WTC11 (cell line): ENCODE results near the gene EFHD2. TPM values are rescaled to one million over a fixed set of nuclear protein-coding genes. Genes with fewer than 3 reads are reported as not detected.

Source experiments
- ATAC-seq: fragments of 200-7000 bp; cut with Tn5 transposase; 2 replicates; pipeline ENCODE4 v1.10.0; 2021; ENCODE audit warnings: mild to moderate bottlenecking, moderate library complexity
- CTCF ChIA-PET: fragments of 300-600 bp; sonication (Branson Sonifier 250); formaldehyde crosslinking; loops from one replicate; lab custom pipeline; 2021; ENCODE audit warnings: antibody characterized with exemption; lab: Charles Lee
- POLR2A ChIA-PET: fragments of 350-600 bp; sonication (Branson Sonifier 250); formaldehyde crosslinking; loops from one replicate; lab custom pipeline; 2021; ENCODE audit warnings: antibody characterized with exemption; lab: Charles Lee
- DNase-seq: peaks from one replicate; pipeline ENCODE4 v3.0.0; 2021; ENCODE audit warnings: low spot score
- H3K27ac Mint-ChIP-seq: 2 replicates; pipeline ENCODE4 v1.8.0; 2021; ENCODE audit warnings: mixed read lengths
- H3K27me3 Mint-ChIP-seq: 2 replicates; pipeline ENCODE4 v1.8.0; 2021; ENCODE audit warnings: low read depth, mild to moderate bottlenecking, moderate library complexity, mixed read lengths
- H3K36me3 Mint-ChIP-seq: 2 replicates; pipeline ENCODE4 v1.8.0; 2021; ENCODE audit warnings: mixed read lengths
- H3K4me1 Mint-ChIP-seq: 2 replicates; pipeline ENCODE4 v1.8.0; 2022; ENCODE audit warnings: mixed read lengths
- H3K4me3 Mint-ChIP-seq: 2 replicates; pipeline ENCODE4 v1.8.0; 2021; ENCODE audit warnings: mild to moderate bottlenecking, moderate library complexity, mixed read lengths
- H3K9me3 Mint-ChIP-seq: 2 replicates; pipeline ENCODE4 v1.8.0; 2021; ENCODE audit warnings: mixed read lengths
- CREB1 ChIP-seq: sonication (generic); formaldehyde crosslinking; IDR thresholded peaks from 2 replicates; pipeline ENCODE4 v1.8.0; 2023; ENCODE audit warnings: mild to moderate bottlenecking, missing genetic modification reagents
- CREM ChIP-seq: sonication (generic); formaldehyde crosslinking; IDR thresholded peaks from 2 replicates; pipeline ENCODE4 v1.8.1; 2022; ENCODE audit warnings: mild to moderate bottlenecking, missing genetic modification reagents, moderate library complexity
- GABPB1 ChIP-seq: sonication (generic); formaldehyde crosslinking; IDR thresholded peaks from 2 replicates; pipeline ENCODE4 v1.8.1; 2023; ENCODE audit warnings: mild to moderate bottlenecking, missing genetic modification reagents
- HMGA2 ChIP-seq: fragments of 250-450 bp; sonication (Bioruptor Pico); IDR thresholded peaks from 2 replicates; pipeline ENCODE4 v1.4.0; 2021; ENCODE audit warnings: mild to moderate bottlenecking, moderate library complexity
- JUN ChIP-seq: sonication (generic); formaldehyde crosslinking; IDR thresholded peaks from 2 replicates; pipeline ENCODE4 v1.8.0; 2023; ENCODE audit warnings: mild to moderate bottlenecking, missing genetic modification reagents
- MXD4 ChIP-seq: fragments of 250-450 bp; sonication (Bioruptor Pico); IDR thresholded peaks from 2 replicates; pipeline ENCODE4 v1.8.0; 2021; ENCODE audit warnings: mild to moderate bottlenecking, moderate library complexity, borderline replicate concordance
- MYBL2 ChIP-seq: sonication (generic); formaldehyde crosslinking; IDR thresholded peaks from 2 replicates; pipeline ENCODE4 v1.8.1; 2023; ENCODE audit warnings: mild to moderate bottlenecking, moderate library complexity, missing genetic modification reagents
- NR1H2 ChIP-seq: sonication (generic); formaldehyde crosslinking; IDR thresholded peaks from 2 replicates; pipeline ENCODE4 v1.9.0; 2021; ENCODE audit warnings: mild to moderate bottlenecking, moderate library complexity, missing genetic modification reagents
- NR2C2 ChIP-seq: sonication (generic); formaldehyde crosslinking; IDR thresholded peaks from 2 replicates; pipeline ENCODE4 v1.8.0; 2022; ENCODE audit warnings: mild to moderate bottlenecking, missing genetic modification reagents
- RELA ChIP-seq: sonication (generic); formaldehyde crosslinking; IDR thresholded peaks from 2 replicates; pipeline ENCODE4 v1.8.1; 2022; ENCODE audit warnings: missing genetic modification reagents, mild to moderate bottlenecking, borderline replicate concordance
- SOX15 ChIP-seq: fragments of 250-450 bp; sonication (Bioruptor Pico); IDR thresholded peaks from 2 replicates; pipeline ENCODE4 v1.9.0; 2021; ENCODE audit warnings: mild to moderate bottlenecking
- ZBTB21 ChIP-seq: sonication (generic); formaldehyde crosslinking; IDR thresholded peaks from 2 replicates; pipeline ENCODE4 v1.8.1; 2023; ENCODE audit warnings: mild to moderate bottlenecking, missing genetic modification reagents, borderline replicate concordance
- ZNF121 ChIP-seq: sonication (generic); formaldehyde crosslinking; IDR thresholded peaks from 2 replicates; pipeline ENCODE4 v1.8.0; 2023; ENCODE audit warnings: missing genetic modification reagents
- ZNF219 ChIP-seq: sonication (generic); formaldehyde crosslinking; IDR thresholded peaks from 2 replicates; pipeline ENCODE4 v1.8.0; 2023; ENCODE audit warnings: missing genetic modification reagents, mild to moderate bottlenecking, borderline replicate concordance
- ZNF416 ChIP-seq: fragments of 250-450 bp; sonication (Bioruptor Pico); IDR thresholded peaks from 2 replicates; pipeline ENCODE4 v1.9.0; 2021; ENCODE audit warnings: mild to moderate bottlenecking, inconsistent platforms
- ZNF671 ChIP-seq: fragments of 250-450 bp; sonication (Bioruptor Pico); IDR thresholded peaks from 2 replicates; pipeline ENCODE4 v1.8.0; 2021; ENCODE audit warnings: mild to moderate bottlenecking
- total RNA-seq: library from RNA; stranded (reverse); gene quantifications from 3 replicates; pipeline ENCODE4 v1.2.3, GENCODE V29; 2021
- TF ChIP-seq, protein P1 (sequence below): fragments of 250-450 bp; sonication (Bioruptor Pico); conservative IDR thresholded peaks from 2 replicates; pipeline ENCODE4 v1.9.0; 2021; ENCODE audit warnings: mild to moderate bottlenecking
- TF ChIP-seq, protein P2 (sequence below): sonication (generic); formaldehyde crosslinking; IDR thresholded peaks from 2 replicates; pipeline ENCODE4 v1.8.0; 2022; ENCODE audit warnings: missing genetic modification reagents
- TF ChIP-seq, protein P3 (sequence below): sonication (generic); formaldehyde crosslinking; IDR thresholded peaks from 2 replicates; pipeline ENCODE4 v1.8.1; 2022; ENCODE audit warnings: mild to moderate bottlenecking, missing genetic modification reagents, moderate library complexity, borderline replicate concordance
- TF ChIP-seq, protein P4 (sequence below): fragments of 250-450 bp; sonication (Bioruptor Pico); IDR thresholded peaks from 2 replicates; pipeline ENCODE4 v1.9.0; 2021; ENCODE audit warnings: mild to moderate bottlenecking, borderline replicate concordance

EFHD2 gene
- total RNA-seq, 1 experiment from 2014 or later, result 23.8 TPM

DNA sequence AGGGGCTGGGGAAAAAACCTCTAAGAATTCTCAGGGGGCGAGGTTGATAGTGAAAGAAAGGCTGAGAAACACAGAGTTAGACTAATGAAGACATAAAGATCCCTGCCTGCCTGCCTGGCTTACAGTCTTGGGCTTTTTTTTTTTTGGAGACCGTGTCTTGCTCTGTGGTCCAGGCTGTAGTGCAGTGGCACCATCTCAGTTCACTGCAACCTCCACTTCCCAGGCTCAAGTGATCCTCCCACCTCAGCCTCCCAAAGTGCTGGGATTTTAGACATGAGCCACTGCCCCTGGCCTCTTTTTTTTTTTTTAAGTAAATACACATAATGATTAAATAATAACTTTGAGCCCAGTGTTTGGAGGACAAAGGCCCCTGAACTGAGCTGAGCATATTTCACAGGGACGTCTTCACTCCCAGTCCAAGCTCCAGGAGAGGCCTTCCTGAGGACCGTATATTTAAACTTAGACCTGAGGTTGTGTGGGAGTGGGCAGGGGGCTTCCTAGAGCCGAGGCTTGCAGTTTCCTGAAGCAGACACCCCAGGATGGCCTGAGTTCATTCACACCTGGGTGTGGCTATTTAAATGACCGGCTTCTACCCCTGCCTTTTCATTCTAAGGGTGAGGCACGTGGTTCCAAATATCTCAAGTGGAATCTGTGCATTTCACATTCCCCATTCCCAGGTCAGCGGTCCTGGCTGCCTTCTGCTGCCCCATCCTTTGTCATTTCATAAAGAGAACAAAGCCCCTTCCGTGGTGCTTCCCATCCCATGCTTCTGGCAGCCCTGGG is 16.0 kb upstream of the EFHD2 start:
- Mint-ChIP-seq H3K9me3 (peaks cover 5% of the 10 kb centered on the region), H3K4me1 (peaks cover 6% of the 10 kb centered on the region), H3K27me3 (peaks cover 17% of the 10 kb centered on the region), H3K36me3 (peaks cover 4% of the 10 kb centered on the region; the same call in 1 of the 2 replicates), H3K4me3 (no peak overlapping the region), H3K27ac (no peak overlapping the region)
- CTCF ChIA-PET, result interaction anchor here (0.6 to 0.7 kb wide), 2 partner anchors 410 to 555 kb away, joined by 3 read pairs; no protein-coding TSS in a partner anchor
- ATAC-seq (no peak; the same call in 1 of the 2 replicates), DNase-seq (no peak)
- POLR2A ChIA-PET, result interaction anchor here (0.7 kb wide), 1 partner anchor 40 kb away, joined by 3 read pairs; no protein-coding TSS in a partner anchor
- TF ChIP-seq NR2C2 (no peak), ZNF121 (CRISPR knock-in tag) (peak; percentile 52; the same call in 1 of the 2 replicates)

DNA sequence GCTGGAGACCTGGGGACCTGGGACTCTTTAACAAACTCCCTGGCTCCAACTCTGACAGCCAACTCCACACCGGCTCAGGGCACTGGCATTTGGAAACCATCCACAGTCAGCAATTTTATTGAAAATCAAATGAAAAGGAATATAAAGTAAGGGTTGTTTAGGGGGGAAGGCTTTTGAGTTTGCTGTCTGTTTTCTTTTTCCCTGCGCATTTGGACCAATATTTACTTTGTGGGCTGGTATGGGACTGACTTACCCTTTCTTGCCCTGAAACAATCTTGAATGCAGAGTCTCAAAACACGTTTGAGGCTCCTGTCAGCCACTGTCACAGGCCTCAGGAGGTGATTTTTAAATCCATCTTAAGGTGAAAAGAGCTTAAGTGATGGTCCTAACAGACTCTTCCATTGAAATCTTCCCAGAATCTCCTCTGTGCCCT is 15.4 kb upstream of the EFHD2 start:
- ChIA-PET CTCF (interaction anchor here (0.6 kb wide), 2 partner anchors 71 to 409 kb away, joined by 3 read pairs; no protein-coding TSS in a partner anchor), POLR2A (no interaction called here)
- no peak overlapping the region for H3K4me3 Mint-ChIP-seq
- H3K9me3 Mint-ChIP-seq, result peaks cover 6% of the 10 kb centered on the region
- DNase-seq, result no peak
- H3K27me3 Mint-ChIP-seq, result peaks cover 11% of the 10 kb centered on the region
- H3K4me1 Mint-ChIP-seq, result peaks cover 3% of the 10 kb centered on the region
- ATAC-seq, result no peak
- TF ChIP-seq RELA (CRISPR knock-in tag) (no peak), JUN (CRISPR knock-in tag) (no peak), ZBTB21 (CRISPR knock-in tag) (no peak), MYBL2 (no peak), NR2C2 (no peak), ZNF219 (CRISPR knock-in tag) (no peak), ZNF671 (CRISPR knock-in tag) (no peak), CREM (no peak), HMGA2 (CRISPR knock-in tag) (no peak), CREB1 (CRISPR knock-in tag) (no peak), GABPB1 (no peak), ZNF416 (CRISPR knock-in tag) (no peak), SOX15 (CRISPR knock-in tag) (no peak), NR1H2 (no peak), MXD4 (CRISPR knock-in tag) (no peak)
- TF ChIP-seq, protein P1, sequence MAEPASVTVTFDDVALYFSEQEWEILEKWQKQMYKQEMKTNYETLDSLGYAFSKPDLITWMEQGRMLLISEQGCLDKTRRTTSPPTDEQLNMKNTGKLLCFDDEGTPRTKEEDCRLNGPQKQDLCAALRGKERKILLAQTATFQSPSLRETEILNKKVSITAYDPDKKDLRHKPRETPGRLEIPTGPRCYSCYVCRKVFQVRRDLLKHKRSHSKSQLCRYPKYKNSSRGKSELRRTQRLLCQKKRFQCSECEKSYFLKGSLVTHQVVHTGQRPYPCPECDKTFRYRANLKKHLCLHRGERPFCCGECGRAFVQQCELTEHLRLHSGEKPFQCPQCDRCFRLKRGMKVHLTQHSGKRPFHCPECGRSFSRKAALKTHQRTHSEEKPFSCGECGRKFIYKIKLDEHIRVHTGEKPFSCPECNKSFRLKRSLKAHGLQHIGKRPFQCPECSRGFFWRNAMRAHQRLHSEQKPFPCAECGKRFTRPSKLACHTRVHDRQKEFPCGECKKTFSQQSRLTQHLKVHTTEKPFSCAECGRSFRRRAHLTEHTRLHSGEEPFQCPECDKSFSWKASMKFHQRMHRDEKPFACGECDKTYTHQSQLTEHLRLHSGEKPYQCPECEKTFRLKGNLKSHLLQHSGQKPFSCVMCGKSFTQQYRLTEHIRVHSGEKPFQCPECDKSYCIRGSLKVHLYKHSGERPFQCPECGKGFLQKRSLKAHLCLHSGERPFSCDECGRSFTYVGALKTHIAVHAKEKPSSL (CRISPR knock-in tag), result no peak
- TF ChIP-seq, protein P2, sequence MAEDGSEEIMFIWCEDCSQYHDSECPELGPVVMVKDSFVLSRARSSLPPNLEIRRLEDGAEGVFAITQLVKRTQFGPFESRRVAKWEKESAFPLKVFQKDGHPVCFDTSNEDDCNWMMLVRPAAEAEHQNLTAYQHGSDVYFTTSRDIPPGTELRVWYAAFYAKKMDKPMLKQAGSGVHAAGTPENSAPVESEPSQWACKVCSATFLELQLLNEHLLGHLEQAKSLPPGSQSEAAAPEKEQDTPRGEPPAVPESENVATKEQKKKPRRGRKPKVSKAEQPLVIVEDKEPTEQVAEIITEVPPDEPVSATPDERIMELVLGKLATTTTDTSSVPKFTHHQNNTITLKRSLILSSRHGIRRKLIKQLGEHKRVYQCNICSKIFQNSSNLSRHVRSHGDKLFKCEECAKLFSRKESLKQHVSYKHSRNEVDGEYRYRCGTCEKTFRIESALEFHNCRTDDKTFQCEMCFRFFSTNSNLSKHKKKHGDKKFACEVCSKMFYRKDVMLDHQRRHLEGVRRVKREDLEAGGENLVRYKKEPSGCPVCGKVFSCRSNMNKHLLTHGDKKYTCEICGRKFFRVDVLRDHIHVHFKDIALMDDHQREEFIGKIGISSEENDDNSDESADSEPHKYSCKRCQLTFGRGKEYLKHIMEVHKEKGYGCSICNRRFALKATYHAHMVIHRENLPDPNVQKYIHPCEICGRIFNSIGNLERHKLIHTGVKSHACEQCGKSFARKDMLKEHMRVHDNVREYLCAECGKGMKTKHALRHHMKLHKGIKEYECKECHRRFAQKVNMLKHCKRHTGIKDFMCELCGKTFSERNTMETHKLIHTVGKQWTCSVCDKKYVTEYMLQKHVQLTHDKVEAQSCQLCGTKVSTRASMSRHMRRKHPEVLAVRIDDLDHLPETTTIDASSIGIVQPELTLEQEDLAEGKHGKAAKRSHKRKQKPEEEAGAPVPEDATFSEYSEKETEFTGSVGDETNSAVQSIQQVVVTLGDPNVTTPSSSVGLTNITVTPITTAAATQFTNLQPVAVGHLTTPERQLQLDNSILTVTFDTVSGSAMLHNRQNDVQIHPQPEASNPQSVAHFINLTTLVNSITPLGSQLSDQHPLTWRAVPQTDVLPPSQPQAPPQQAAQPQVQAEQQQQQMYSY, result no peak
- TF ChIP-seq, protein P3, sequence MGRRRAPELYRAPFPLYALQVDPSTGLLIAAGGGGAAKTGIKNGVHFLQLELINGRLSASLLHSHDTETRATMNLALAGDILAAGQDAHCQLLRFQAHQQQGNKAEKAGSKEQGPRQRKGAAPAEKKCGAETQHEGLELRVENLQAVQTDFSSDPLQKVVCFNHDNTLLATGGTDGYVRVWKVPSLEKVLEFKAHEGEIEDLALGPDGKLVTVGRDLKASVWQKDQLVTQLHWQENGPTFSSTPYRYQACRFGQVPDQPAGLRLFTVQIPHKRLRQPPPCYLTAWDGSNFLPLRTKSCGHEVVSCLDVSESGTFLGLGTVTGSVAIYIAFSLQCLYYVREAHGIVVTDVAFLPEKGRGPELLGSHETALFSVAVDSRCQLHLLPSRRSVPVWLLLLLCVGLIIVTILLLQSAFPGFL (CRISPR knock-in tag), result no peak
- TF ChIP-seq, protein P4, sequence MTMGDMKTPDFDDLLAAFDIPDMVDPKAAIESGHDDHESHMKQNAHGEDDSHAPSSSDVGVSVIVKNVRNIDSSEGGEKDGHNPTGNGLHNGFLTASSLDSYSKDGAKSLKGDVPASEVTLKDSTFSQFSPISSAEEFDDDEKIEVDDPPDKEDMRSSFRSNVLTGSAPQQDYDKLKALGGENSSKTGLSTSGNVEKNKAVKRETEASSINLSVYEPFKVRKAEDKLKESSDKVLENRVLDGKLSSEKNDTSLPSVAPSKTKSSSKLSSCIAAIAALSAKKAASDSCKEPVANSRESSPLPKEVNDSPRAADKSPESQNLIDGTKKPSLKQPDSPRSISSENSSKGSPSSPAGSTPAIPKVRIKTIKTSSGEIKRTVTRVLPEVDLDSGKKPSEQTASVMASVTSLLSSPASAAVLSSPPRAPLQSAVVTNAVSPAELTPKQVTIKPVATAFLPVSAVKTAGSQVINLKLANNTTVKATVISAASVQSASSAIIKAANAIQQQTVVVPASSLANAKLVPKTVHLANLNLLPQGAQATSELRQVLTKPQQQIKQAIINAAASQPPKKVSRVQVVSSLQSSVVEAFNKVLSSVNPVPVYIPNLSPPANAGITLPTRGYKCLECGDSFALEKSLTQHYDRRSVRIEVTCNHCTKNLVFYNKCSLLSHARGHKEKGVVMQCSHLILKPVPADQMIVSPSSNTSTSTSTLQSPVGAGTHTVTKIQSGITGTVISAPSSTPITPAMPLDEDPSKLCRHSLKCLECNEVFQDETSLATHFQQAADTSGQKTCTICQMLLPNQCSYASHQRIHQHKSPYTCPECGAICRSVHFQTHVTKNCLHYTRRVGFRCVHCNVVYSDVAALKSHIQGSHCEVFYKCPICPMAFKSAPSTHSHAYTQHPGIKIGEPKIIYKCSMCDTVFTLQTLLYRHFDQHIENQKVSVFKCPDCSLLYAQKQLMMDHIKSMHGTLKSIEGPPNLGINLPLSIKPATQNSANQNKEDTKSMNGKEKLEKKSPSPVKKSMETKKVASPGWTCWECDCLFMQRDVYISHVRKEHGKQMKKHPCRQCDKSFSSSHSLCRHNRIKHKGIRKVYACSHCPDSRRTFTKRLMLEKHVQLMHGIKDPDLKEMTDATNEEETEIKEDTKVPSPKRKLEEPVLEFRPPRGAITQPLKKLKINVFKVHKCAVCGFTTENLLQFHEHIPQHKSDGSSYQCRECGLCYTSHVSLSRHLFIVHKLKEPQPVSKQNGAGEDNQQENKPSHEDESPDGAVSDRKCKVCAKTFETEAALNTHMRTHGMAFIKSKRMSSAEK (CRISPR knock-in tag), result no peak
- H3K27ac Mint-ChIP-seq, result no peak overlapping the region
- peaks cover 5% of the 10 kb centered on the region for H3K36me3 Mint-ChIP-seq
